Fibroblast of peridontal ligament (primary cell): ENCODE data around the gene KCNH6.

Experiments
- DNase-seq: peaks from one replicate; pipeline ENCODE4 v3.0.0-alpha.2; 2010; ENCODE audit errors: extremely low read depth

The KCNH6 gene, protein sequence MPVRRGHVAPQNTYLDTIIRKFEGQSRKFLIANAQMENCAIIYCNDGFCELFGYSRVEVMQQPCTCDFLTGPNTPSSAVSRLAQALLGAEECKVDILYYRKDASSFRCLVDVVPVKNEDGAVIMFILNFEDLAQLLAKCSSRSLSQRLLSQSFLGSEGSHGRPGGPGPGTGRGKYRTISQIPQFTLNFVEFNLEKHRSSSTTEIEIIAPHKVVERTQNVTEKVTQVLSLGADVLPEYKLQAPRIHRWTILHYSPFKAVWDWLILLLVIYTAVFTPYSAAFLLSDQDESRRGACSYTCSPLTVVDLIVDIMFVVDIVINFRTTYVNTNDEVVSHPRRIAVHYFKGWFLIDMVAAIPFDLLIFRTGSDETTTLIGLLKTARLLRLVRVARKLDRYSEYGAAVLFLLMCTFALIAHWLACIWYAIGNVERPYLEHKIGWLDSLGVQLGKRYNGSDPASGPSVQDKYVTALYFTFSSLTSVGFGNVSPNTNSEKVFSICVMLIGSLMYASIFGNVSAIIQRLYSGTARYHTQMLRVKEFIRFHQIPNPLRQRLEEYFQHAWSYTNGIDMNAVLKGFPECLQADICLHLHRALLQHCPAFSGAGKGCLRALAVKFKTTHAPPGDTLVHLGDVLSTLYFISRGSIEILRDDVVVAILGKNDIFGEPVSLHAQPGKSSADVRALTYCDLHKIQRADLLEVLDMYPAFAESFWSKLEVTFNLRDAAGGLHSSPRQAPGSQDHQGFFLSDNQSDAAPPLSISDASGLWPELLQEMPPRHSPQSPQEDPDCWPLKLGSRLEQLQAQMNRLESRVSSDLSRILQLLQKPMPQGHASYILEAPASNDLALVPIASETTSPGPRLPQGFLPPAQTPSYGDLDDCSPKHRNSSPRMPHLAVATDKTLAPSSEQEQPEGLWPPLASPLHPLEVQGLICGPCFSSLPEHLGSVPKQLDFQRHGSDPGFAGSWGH

DNA sequence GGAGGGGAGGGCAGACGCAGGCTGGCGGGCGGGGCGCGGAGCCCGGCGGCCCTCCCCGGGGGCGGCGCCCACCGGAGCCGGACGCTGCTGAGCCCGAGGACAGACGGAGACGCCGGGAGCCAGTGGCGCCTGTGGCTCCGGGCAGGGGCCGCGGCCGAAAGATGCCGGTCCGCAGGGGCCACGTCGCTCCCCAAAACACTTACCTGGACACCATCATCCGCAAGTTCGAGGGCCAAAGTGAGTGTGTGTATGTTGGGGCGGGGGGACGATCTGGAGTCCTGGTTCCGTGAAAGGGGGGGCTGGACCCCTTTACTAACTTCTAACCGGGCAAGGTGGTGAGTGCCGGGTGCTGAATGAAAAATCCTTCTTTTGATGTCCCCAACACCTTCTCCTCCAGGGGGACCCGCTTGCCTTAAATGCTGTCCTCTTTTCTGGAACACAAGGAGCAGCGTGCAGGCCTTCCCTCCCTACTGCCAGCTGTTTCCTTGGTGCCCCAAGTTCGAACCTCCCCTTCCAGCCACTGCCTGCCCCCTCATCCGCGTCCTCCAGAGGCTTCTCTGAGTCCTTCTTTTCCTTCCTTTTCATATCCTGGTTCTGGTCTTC, at the start of gene KCNH6:
Gene KCNH6, plus strand, starts transcription at position 106 of the 603 bp plus-strand sequence. Its CDS starts 56 bp downstream, at position 162.
- no peak for DNase-seq

DNA sequence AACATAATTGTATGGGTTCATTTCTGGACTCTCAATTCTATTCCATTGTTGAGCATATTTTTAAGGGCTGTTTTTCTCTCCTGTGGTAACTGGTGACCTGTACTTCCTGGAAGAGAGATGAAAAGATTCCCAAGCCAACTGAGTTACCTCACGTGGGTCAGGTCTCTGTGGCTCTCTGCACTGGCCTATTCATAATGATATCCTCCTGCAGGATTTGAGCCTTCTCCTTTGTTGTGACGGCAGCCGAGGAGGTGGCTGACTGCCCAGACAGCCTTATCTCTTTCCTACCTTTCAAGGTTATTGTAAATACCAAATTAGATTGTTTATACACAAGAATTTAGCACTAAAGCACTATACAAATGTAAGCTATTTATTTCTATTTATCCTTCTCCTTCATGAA, 49.0 kb upstream of the KCNH6 start:
- no peak for DNase-seq

- no peak for DNase-seq
These were observed 48.3 kb upstream of the KCNH6 start for GRCh38 chr17:63474586-63475460.

DNA sequence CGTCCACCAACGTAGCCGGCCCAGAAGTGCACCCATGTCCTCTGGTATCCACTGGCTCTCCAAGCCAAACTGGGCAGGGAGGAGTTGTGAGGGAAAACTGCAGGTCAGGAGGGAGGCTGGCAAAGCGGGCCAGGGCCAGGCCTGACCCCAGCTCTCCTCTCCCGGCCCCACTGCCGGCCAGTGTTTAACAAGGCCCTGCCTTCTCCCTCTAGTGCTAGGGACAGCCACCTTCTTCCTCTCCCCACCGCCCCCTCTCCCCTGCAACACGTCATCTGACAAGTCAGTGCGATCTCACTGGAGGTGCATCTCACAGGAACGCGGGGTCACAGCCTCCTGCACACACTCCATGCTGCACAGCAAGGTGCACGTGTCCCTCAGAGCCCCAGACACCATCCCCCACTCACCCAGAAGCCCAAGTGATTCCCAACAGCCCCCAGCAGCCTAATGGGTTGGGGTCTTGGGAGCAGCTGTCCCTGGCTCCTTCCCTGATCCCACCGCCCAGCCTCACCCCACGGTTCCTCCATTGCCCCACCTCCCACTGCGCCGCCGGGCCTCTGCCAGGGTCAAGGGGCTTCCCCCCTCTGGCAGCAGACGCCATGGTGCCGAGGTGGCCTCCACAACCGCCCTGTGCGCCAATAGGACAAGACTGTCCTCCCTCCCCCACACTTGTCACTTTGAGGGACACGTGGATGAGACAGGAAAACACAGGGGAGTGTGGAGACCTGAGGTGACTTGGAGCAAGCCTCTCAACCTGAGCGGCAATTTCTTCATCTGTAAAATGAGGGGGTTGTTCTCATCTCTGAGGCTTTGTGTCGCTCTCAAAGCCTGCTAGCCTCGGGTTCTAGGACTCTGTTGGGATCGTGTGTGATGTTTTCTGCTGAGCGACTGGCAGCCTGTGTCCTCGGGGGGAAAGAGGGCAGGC, 47.4 kb upstream of the KCNH6 start:
- DNase-seq, result no peak

GRCh38 chr17:63476459-63476853, 46.7 kb upstream of the KCNH6 start:
- DNase-seq, result no peak

GRCh38 chr17:63476854-63477479, 46.2 kb upstream of the KCNH6 start, which contains the start of gene ACE:
TSS of gene ACE (plus strand) at chr17:63477061. CDS start at chr17:63477095, 34 bp downstream.
- DNase-seq, result no peak

DNA sequence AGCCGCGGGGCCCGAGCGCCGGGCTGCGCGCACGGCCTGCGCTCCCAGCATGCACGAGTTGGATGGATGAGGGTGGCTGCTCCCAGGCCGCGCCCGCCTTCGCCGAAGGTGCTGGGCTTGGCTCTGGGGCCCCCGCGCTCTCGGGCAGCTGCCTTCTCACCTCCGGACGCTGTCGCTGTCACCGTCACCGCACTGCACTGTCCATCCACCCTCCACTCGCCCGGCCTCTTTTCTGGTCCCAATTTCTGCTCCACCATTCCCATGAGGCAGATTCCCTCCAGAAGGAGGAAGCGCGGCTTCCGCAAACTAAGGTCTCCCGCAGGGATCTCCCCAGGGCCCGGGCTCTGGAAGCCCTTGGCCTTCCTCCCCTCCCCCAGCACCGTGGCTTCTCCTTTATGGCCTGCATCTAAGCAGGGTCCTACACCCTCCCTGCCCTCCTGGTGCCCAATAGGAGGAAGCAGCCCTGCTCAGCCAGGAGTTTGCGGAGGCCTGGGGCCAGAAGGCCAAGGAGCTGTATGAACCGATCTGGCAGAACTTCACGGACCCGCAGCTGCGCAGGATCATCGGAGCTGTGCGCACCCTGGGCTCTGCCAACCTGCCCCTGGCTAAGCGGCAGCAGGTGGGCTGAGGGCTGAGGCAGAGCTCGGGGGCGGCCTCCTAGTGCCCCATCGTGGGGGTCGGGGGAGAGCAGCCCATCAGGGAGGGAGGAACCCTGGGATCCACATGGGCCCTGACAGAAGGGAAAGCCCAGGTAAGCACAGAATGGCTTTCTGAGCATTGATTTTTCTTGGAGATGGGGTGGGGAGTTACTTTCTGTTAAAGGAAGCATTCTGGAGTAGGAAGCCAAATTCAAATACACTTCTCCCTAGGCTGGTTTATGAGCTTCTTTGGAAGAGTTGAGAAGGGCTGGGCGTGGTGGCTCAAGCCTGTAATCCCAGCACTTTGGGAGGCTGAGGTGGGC, 45.4 kb upstream of the KCNH6 start:
- DNase-seq, result no peak

GRCh38 chr17:63478814-63479494, 44.2 kb upstream of the KCNH6 start:
- DNase-seq, result peak; percentile 92

- no peak for DNase-seq
These were observed 43.5 kb upstream of the KCNH6 start for GRCh38 chr17:63479495-63480184.

GRCh38 chr17:63480192-63480784, 42.9 kb upstream of the KCNH6 start:
- DNase-seq, result no peak

- DNase-seq, result no peak
These were observed 42.2 kb upstream of the KCNH6 start for GRCh38 chr17:63480826-63481487.

- no peak for DNase-seq
These were observed 41.7 kb upstream of the KCNH6 start for GRCh38 chr17:63481488-63481870.

GRCh38 chr17:63482509-63482908, 40.6 kb upstream of the KCNH6 start:
- no peak for DNase-seq

- no peak for DNase-seq
These were observed 40.1 kb upstream of the KCNH6 start for GRCh38 chr17:63483038-63483437.

- DNase-seq, result no peak
These were observed 39.2 kb upstream of the KCNH6 start for GRCh38 chr17:63483655-63484575.
